HEK293 (cell line): ENCODE results near the gene POM121L2.
A peak's percentile ranks its signal among the peaks of the same experiment; 100 is the strongest.

ENCODE experiments used
- GFI1B ChIP-seq: fragments of 450-650 bp; formaldehyde crosslinking; IDR thresholded peaks from 2 replicates; pipeline ENCODE4 v1.5.1; 2016; ENCODE audit warnings: missing biosample characterization, missing genetic modification characterization
- GLI4 ChIP-seq: fragments of 450-650 bp; formaldehyde crosslinking; IDR thresholded peaks from 2 replicates; pipeline ENCODE4 v1.5.1; 2016; ENCODE audit warnings: missing biosample characterization, missing genetic modification characterization
- IKZF3 ChIP-seq: fragments of 450-650 bp; IDR thresholded peaks from 2 replicates; pipeline ENCODE4 v1.5.0; 2018; ENCODE audit warnings: missing biosample characterization, mild to moderate bottlenecking, missing genetic modification characterization, moderate library complexity
- SETDB1 ChIP-seq: IDR thresholded peaks from one replicate; pipeline ENCODE4 v1.6.1; 2017; ENCODE audit warnings: mild to moderate bottlenecking, low read length, moderate library complexity, mixed read lengths; ENCODE audit not compliant: insufficient read length
- ZBTB1 ChIP-seq: fragments of 450-650 bp; formaldehyde crosslinking; IDR thresholded peaks from 2 replicates; pipeline ENCODE4 v1.5.1; 2016; ENCODE audit warnings: missing biosample characterization, missing genetic modification characterization
- ZBTB48 ChIP-seq: fragments of 450-650 bp; formaldehyde crosslinking; IDR thresholded peaks from 2 replicates; pipeline ENCODE4 v1.5.1; 2016; ENCODE audit warnings: missing biosample characterization, missing genetic modification characterization
- ZFP37 ChIP-seq: fragments of 450-650 bp; formaldehyde crosslinking; IDR thresholded peaks from 2 replicates; pipeline ENCODE4 v1.5.1; 2016; ENCODE audit warnings: missing biosample characterization, missing genetic modification characterization
- ZNF133 ChIP-seq: fragments of 450-650 bp; formaldehyde crosslinking; IDR thresholded peaks from 2 replicates; pipeline ENCODE4 v1.5.1; 2016; ENCODE audit warnings: missing biosample characterization, missing genetic modification characterization
- ZNF184 ChIP-seq: fragments of 450-650 bp; IDR thresholded peaks from 2 replicates; pipeline ENCODE4 v1.5.1; 2018; ENCODE audit warnings: missing biosample characterization, mild to moderate bottlenecking, missing genetic modification characterization
- ZNF248 ChIP-seq: fragments of 450-650 bp; formaldehyde crosslinking; IDR thresholded peaks from 2 replicates; pipeline ENCODE4 v1.5.1; 2017; ENCODE audit warnings: missing biosample characterization, missing genetic modification characterization
- ZNF266 ChIP-seq: fragments of 450-650 bp; formaldehyde crosslinking; IDR thresholded peaks from 2 replicates; pipeline ENCODE4 v1.5.1; 2016; ENCODE audit warnings: missing biosample characterization, missing genetic modification characterization, low read depth
- ZNF274 ChIP-seq, 2 experiments: fragments of 200-500 bp in 1 of 2; fragments of 450-650 bp in 1 of 2; sonication (Bioruptor generic) in 1 of 2; formaldehyde crosslinking in 1 of 2; IDR thresholded peaks; 2 replicates each; pipeline versions ENCODE4 v1.5.1 to v1.6.1; 2014 to 2016; ENCODE audit warnings: borderline replicate concordance in 1 of 2, inconsistent platforms in 1 of 2, low read length in 1 of 2, missing biosample characterization in 1 of 2, missing genetic modification characterization in 1 of 2
- ZNF350 ChIP-seq: fragments of 450-650 bp; formaldehyde crosslinking; IDR thresholded peaks from 2 replicates; pipeline ENCODE4 v1.5.0; 2017; ENCODE audit warnings: missing biosample characterization, mild to moderate bottlenecking, missing genetic modification characterization
- ZNF366 ChIP-seq: fragments of 450-650 bp; formaldehyde crosslinking; conservative IDR thresholded peaks from 2 replicates; pipeline ENCODE4 v1.5.1; 2016; ENCODE audit warnings: missing biosample characterization, missing genetic modification characterization
- ZNF404 ChIP-seq: fragments of 450-650 bp; formaldehyde crosslinking; IDR thresholded peaks from 2 replicates; pipeline ENCODE4 v1.5.1; 2017; ENCODE audit warnings: missing biosample characterization, missing genetic modification characterization
- ZNF501 ChIP-seq: fragments of 450-650 bp; formaldehyde crosslinking; IDR thresholded peaks from 2 replicates; pipeline ENCODE4 v1.5.1; 2016; ENCODE audit warnings: missing biosample characterization, missing genetic modification characterization
- ZNF521 ChIP-seq: fragments of 450-650 bp; formaldehyde crosslinking; IDR thresholded peaks from 2 replicates; pipeline ENCODE4 v1.5.1; 2017; ENCODE audit warnings: missing biosample characterization, mild to moderate bottlenecking, missing genetic modification characterization
- ZNF529 ChIP-seq: fragments of 450-650 bp; formaldehyde crosslinking; IDR thresholded peaks from 2 replicates; pipeline ENCODE4 v1.5.1; 2017; ENCODE audit warnings: missing genetic modification characterization, missing biosample characterization; ENCODE audit not compliant: insufficient replicate concordance
- ZNF664 ChIP-seq: fragments of 450-650 bp; formaldehyde crosslinking; IDR thresholded peaks from 2 replicates; pipeline ENCODE4 v1.5.1; 2016; ENCODE audit warnings: missing biosample characterization, missing genetic modification characterization
- ZNF837 ChIP-seq: fragments of 450-650 bp; formaldehyde crosslinking; IDR thresholded peaks from 2 replicates; pipeline ENCODE4 v1.5.1; 2016; ENCODE audit warnings: missing biosample characterization, missing genetic modification characterization
- ZSCAN23 ChIP-seq: fragments of 450-650 bp; formaldehyde crosslinking; IDR thresholded peaks from 2 replicates; pipeline ENCODE4 v1.5.1; 2016; ENCODE audit warnings: missing biosample characterization, missing genetic modification characterization
- TF ChIP-seq, protein P1 (sequence below): IDR thresholded peaks from 2 replicates; pipeline ENCODE4 v1.6.1; 2011; ENCODE audit warnings: mild to moderate bottlenecking, low read depth, low read length, borderline replicate concordance
- TF ChIP-seq, protein P2 (sequence below): fragments of 450-650 bp; formaldehyde crosslinking; IDR thresholded peaks from 2 replicates; pipeline ENCODE4; 2016; ENCODE audit warnings: missing biosample characterization, missing genetic modification characterization
- TF ChIP-seq, protein P3 (sequence below): fragments of 450-650 bp; formaldehyde crosslinking; IDR thresholded peaks from 2 replicates; pipeline ENCODE4 v1.5.1; 2017; ENCODE audit warnings: missing biosample characterization, mild to moderate bottlenecking, missing genetic modification characterization, moderate library complexity
- TF ChIP-seq, protein P4 (sequence below): fragments of 450-650 bp; formaldehyde crosslinking; IDR thresholded peaks from 2 replicates; pipeline ENCODE4 v1.5.1; 2016; ENCODE audit warnings: missing biosample characterization, missing genetic modification characterization
- TF ChIP-seq, protein P5 (sequence below): fragments of 450-650 bp; formaldehyde crosslinking; IDR thresholded peaks from 2 replicates; pipeline ENCODE4 v1.5.1; 2016; ENCODE audit warnings: missing biosample characterization, missing genetic modification characterization
- TF ChIP-seq, protein P6 (sequence below): fragments of 450-650 bp; formaldehyde crosslinking; IDR thresholded peaks from 2 replicates; pipeline ENCODE4 v1.5.1; 2016; ENCODE audit warnings: missing biosample characterization, missing genetic modification characterization
- TF ChIP-seq, protein P7 (sequence below): fragments of 450-650 bp; formaldehyde crosslinking; IDR thresholded peaks from 2 replicates; pipeline ENCODE4 v1.5.1; 2017; ENCODE audit warnings: missing biosample characterization, missing genetic modification characterization

The POM121L2 gene

DNA sequence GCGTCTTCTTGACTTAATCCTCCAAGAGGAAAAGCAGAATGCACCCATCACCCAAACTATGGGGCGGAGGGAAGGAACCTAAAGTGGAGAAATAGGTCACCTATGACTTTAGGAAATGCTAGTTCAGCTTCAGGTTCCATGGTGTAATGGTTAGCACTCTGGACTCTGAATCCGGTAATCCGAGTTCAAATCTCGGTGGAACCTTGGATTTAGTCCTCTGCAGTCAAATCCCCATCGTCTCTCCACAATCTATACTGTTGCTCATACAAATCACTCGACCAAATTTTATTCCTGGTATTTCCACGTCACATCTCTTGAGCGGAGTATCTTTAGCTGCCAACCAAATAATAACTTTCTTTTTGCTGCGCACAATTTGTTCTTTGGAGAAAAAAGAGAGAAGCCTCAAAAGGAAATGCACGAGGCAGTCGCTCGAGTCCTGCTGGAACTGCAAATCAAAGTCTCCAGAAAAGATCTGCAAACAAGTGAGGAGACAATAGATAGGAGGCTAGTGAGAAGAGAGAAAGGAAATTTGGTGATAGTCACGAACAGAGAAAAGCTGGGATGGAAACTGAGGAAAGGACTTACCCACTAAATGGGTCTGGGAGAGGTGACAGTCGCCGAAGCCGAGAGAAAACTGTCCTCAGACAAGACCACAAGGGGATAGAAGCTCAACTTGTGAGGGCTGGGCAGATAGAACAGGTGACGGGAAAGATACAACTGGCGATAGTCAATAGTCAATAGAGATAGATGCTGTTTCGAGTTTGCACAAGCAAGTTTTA lies 16.6 kb downstream of the POM121L2 start (continued):
- TF ChIP-seq ZFP37 = no peak; the same call in none of the 2 replicates
- TF ChIP-seq, protein P1, sequence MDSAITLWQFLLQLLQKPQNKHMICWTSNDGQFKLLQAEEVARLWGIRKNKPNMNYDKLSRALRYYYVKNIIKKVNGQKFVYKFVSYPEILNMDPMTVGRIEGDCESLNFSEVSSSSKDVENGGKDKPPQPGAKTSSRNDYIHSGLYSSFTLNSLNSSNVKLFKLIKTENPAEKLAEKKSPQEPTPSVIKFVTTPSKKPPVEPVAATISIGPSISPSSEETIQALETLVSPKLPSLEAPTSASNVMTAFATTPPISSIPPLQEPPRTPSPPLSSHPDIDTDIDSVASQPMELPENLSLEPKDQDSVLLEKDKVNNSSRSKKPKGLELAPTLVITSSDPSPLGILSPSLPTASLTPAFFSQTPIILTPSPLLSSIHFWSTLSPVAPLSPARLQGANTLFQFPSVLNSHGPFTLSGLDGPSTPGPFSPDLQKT = no peak
- TF ChIP-seq ZSCAN23 = 0 out of 2 replicates have a peak, but pooled peaks have one; percentile 23
- TF ChIP-seq SETDB1 = no peak
- TF ChIP-seq IKZF3 (tag by site-specific recombination) = peak; percentile 76
- TF ChIP-seq GFI1B (tag by site-specific recombination) = peak; percentile 70
- no peak for TF ChIP-seq ZNF248 (tag by site-specific recombination)
- TF ChIP-seq, protein P2, sequence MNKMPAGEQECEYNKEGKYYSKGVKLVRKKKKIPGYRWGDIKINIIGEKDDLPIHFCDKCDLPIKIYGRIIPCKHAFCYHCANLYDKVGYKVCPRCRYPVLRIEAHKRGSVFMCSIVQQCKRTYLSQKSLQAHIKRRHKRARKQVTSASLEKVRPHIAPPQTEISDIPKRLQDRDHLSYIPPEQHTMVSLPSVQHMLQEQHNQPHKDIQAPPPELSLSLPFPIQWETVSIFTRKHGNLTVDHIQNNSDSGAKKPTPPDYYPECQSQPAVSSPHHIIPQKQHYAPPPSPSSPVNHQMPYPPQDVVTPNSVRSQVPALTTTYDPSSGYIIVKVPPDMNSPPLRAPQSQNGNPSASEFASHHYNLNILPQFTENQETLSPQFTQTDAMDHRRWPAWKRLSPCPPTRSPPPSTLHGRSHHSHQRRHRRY (tag by site-specific recombination) = no peak
- TF ChIP-seq, protein P3, sequence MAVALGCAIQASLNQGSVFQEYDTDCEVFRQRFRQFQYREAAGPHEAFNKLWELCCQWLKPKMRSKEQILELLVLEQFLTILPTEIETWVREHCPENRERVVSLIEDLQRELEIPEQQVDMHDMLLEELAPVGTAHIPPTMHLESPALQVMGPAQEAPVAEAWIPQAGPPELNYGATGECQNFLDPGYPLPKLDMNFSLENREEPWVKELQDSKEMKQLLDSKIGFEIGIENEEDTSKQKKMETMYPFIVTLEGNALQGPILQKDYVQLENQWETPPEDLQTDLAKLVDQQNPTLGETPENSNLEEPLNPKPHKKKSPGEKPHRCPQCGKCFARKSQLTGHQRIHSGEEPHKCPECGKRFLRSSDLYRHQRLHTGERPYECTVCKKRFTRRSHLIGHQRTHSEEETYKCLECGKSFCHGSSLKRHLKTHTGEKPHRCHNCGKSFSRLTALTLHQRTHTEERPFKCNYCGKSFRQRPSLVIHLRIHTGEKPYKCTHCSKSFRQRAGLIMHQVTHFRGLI (tag by site-specific recombination) = no peak
- TF ChIP-seq ZNF501 (tag by site-specific recombination) = peak; percentile 59; the same call in 1 of the 2 replicates
- TF ChIP-seq ZNF274 (IDR thresholded peaks at IDR 0.05; ENCODE audit: low read length) = no peak
- TF ChIP-seq ZNF274 (tag by site-specific recombination; IDR thresholded peaks at IDR 0.05; ENCODE audit: borderline replicate concordance) = no peak
- no peak for TF ChIP-seq GLI4 (tag by site-specific recombination)
- TF ChIP-seq, protein P4, sequence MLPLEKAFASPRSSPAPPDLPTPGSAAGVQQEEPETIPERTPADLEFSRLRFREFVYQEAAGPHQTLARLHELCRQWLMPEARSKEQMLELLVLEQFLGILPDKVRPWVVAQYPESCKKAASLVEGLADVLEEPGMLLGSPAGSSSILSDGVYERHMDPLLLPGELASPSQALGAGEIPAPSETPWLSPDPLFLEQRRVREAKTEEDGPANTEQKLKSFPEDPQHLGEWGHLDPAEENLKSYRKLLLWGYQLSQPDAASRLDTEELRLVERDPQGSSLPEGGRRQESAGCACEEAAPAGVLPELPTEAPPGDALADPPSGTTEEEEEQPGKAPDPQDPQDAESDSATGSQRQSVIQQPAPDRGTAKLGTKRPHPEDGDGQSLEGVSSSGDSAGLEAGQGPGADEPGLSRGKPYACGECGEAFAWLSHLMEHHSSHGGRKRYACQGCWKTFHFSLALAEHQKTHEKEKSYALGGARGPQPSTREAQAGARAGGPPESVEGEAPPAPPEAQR (tag by site-specific recombination) = 0 out of 2 replicates have a peak, but pooled peaks have one; percentile 33
- TF ChIP-seq, protein P5, sequence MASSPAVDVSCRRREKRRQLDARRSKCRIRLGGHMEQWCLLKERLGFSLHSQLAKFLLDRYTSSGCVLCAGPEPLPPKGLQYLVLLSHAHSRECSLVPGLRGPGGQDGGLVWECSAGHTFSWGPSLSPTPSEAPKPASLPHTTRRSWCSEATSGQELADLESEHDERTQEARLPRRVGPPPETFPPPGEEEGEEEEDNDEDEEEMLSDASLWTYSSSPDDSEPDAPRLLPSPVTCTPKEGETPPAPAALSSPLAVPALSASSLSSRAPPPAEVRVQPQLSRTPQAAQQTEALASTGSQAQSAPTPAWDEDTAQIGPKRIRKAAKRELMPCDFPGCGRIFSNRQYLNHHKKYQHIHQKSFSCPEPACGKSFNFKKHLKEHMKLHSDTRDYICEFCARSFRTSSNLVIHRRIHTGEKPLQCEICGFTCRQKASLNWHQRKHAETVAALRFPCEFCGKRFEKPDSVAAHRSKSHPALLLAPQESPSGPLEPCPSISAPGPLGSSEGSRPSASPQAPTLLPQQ = peak; percentile 47
- no peak for TF ChIP-seq ZNF529 (tag by site-specific recombination)
- TF ChIP-seq ZNF837 = no peak
- TF ChIP-seq ZNF521 (tag by site-specific recombination) = no peak
- TF ChIP-seq ZNF184 (tag by site-specific recombination) = peak; percentile 86
- TF ChIP-seq ZBTB1 (tag by site-specific recombination) = no peak
- TF ChIP-seq ZNF404 (tag by site-specific recombination) = no peak
- no peak for TF ChIP-seq ZNF133 (tag by site-specific recombination)
- TF ChIP-seq ZBTB48 (tag by site-specific recombination) = no peak
- TF ChIP-seq ZNF664 (tag by site-specific recombination) = no peak
- TF ChIP-seq ZNF366 (tag by site-specific recombination) = peak; percentile 61
- no peak for TF ChIP-seq ZNF350
- TF ChIP-seq, protein P6, sequence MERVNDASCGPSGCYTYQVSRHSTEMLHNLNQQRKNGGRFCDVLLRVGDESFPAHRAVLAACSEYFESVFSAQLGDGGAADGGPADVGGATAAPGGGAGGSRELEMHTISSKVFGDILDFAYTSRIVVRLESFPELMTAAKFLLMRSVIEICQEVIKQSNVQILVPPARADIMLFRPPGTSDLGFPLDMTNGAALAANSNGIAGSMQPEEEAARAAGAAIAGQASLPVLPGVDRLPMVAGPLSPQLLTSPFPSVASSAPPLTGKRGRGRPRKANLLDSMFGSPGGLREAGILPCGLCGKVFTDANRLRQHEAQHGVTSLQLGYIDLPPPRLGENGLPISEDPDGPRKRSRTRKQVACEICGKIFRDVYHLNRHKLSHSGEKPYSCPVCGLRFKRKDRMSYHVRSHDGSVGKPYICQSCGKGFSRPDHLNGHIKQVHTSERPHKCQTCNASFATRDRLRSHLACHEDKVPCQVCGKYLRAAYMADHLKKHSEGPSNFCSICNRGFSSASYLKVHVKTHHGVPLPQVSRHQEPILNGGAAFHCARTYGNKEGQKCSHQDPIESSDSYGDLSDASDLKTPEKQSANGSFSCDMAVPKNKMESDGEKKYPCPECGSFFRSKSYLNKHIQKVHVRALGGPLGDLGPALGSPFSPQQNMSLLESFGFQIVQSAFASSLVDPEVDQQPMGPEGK = no peak; the same call in 1 of the 2 replicates
- TF ChIP-seq, protein P7, sequence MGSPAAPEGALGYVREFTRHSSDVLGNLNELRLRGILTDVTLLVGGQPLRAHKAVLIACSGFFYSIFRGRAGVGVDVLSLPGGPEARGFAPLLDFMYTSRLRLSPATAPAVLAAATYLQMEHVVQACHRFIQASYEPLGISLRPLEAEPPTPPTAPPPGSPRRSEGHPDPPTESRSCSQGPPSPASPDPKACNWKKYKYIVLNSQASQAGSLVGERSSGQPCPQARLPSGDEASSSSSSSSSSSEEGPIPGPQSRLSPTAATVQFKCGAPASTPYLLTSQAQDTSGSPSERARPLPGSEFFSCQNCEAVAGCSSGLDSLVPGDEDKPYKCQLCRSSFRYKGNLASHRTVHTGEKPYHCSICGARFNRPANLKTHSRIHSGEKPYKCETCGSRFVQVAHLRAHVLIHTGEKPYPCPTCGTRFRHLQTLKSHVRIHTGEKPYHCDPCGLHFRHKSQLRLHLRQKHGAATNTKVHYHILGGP = no peak
- TF ChIP-seq ZNF266 (tag by site-specific recombination) = no peak
